ENCODE measurements around the gene MYOT. TPM values are rescaled to one million over a fixed set of nuclear protein-coding genes. Genes with fewer than 3 reads are reported as not detected.

The MYOT gene
- total and polyA plus RNA-seq, 2 donors (not counting 1 experiment from before 2014, with no cell fraction given): not detected

GRCh38 chr5:137858223-137858916 lies 9.3 kb upstream of the MYOT start:
- Histone ChIP-seq H3K4me2 (replicated peaks; ENCODE audit: low read depth, low read length, poor library complexity, severe bottlenecking) (peak overlapping the region; percentile 54), H3K9me3 (ENCODE audit: control extremely low read depth in 1 of 3, control insufficient read depth in 2 of 3, insufficient read depth in 1 of 3, low read length in 2 of 3) (no peaks in the 10 kb centered on the region), H3K27me3 (replicated peaks in 1 of 4; ENCODE audit: control extremely low read depth in 1 of 4, control insufficient read depth in 3 of 4, insufficient read depth in 4 of 4, low read length in 3 of 4) (no peaks in the 10 kb centered on the region), H3K79me2 (ENCODE audit: control insufficient read depth, insufficient read depth, low read length) (no peaks in the 10 kb centered on the region), H4K20me1 (ENCODE audit: control insufficient read depth, insufficient read depth, low read length, poor library complexity, severe bottlenecking) (no peaks in the 10 kb centered on the region), H2AFZ (ENCODE audit: insufficient read depth, low read depth, low read length, poor library complexity, severe bottlenecking) (peak overlapping the region; percentile 39), H3K4me1 (ENCODE audit: control insufficient read depth in 2 of 2, insufficient read depth in 2 of 2, low read length in 2 of 2) (peaks cover 18 to 20% of the 10 kb centered on the region in 2 donors), H3K36me3 (replicated peaks in 1 of 2; ENCODE audit: control extremely low read depth in 1 of 2, control insufficient read depth in 1 of 2, extremely low read depth in 1 of 2, insufficient read depth in 2 of 2, low read length in 1 of 2) (no peaks in the 10 kb centered on the region), H3K4me3 (ENCODE audit: control extremely low read depth in 1 of 5, extremely low read depth in 1 of 5, insufficient read depth in 1 of 5, low read depth in 2 of 5, low read length in 4 of 5) (peak overlapping the region in 2 of 5 experiments; percentile 2 to 45), H3K27ac (ENCODE audit: low read length in 2 of 2) (peak overlapping the region in 1 of 2 donors; percentile 55), H3K9ac (ENCODE audit: low read length) (peak overlapping the region; percentile 5)
- Mint-ChIP-seq H3K27ac (peak overlapping the region; percentile 70), H3K27me3 (no peaks in the 10 kb centered on the region), H3K4me1 (peaks cover 24% of the 10 kb centered on the region), H3K9me3 (ENCODE audit: insufficient read depth) (peaks cover 1% of the 10 kb centered on the region), H3K4me3 (peak overlapping the region; percentile 66)
- no CpG with 5 or more reads among the region's 3 CpGs for WGBS (ENCODE audit: insufficient coverage)
- CTCF ChIA-PET: interaction anchor here (1.0 kb wide), 1 partner anchor 78 kb away, joined by 3 read pairs; no protein-coding TSS in a partner anchor
- POLR2A ChIA-PET: no interaction called here
- ATAC-seq (ENCODE audit: low read depth): peak; percentile 70
- peak; percentile 55 for DNase-seq
- TF ChIP-seq EZH2 (IDR thresholded peaks at IDR 0.05; ENCODE audit: borderline replicate concordance, insufficient read depth, low read depth, low read length, poor library complexity, severe bottlenecking) (no peak), CTCF (IDR thresholded peaks at IDR 0.05) (no peak)
- intact Hi-C loops (cut with micrococcal nuclease): no loop called here

- no peaks in the 10 kb centered on the region for H3K79me2 ChIP-seq (ENCODE audit: control insufficient read depth, insufficient read depth, low read length)
- H3K4me1 Mint-ChIP-seq: peaks cover 24% of the 10 kb centered on the region
- H3K4me3 ChIP-seq (ENCODE audit: control extremely low read depth in 1 of 5, extremely low read depth in 1 of 5, insufficient read depth in 1 of 5, low read depth in 2 of 5, low read length in 4 of 5): no peak overlapping the region
- H3K9ac ChIP-seq (ENCODE audit: low read length): no peak overlapping the region
- ChIA-PET CTCF (no interaction called here), POLR2A (no interaction called here)
- intact Hi-C loops (cut with micrococcal nuclease): no loop called here
- no peak overlapping the region for H3K27ac Mint-ChIP-seq
- no peaks in the 10 kb centered on the region for H3K36me3 ChIP-seq (replicated peaks in 1 of 2; ENCODE audit: control extremely low read depth in 1 of 2, control insufficient read depth in 1 of 2, extremely low read depth in 1 of 2, insufficient read depth in 2 of 2, low read length in 1 of 2)
- H3K27me3 ChIP-seq (replicated peaks in 1 of 4; ENCODE audit: control extremely low read depth in 1 of 4, control insufficient read depth in 3 of 4, insufficient read depth in 4 of 4, low read length in 3 of 4): no peaks in the 10 kb centered on the region
- H2AFZ ChIP-seq (ENCODE audit: insufficient read depth, low read depth, low read length, poor library complexity, severe bottlenecking): peak overlapping the region; percentile 39
- no peaks in the 10 kb centered on the region for H3K9me3 Mint-ChIP-seq (ENCODE audit: insufficient read depth)
- ATAC-seq (ENCODE audit: low read depth) (no peak), DNase-seq (no peak)
- peak overlapping the region in 1 of 2 donors; percentile 23 for H3K27ac ChIP-seq (ENCODE audit: low read length in 2 of 2)
- peak overlapping the region; percentile 54 for H3K4me2 ChIP-seq (replicated peaks; ENCODE audit: low read depth, low read length, poor library complexity, severe bottlenecking)
- H3K9me3 ChIP-seq (ENCODE audit: control extremely low read depth in 1 of 3, control insufficient read depth in 2 of 3, insufficient read depth in 1 of 3, low read length in 2 of 3): no peaks in the 10 kb centered on the region
- TF ChIP-seq EZH2 (IDR thresholded peaks at IDR 0.05; ENCODE audit: borderline replicate concordance, insufficient read depth, low read depth, low read length, poor library complexity, severe bottlenecking): no peak
- no peak for TF ChIP-seq CTCF (IDR thresholded peaks at IDR 0.05)
- no peak overlapping the region for H3K4me3 Mint-ChIP-seq
- H3K27me3 Mint-ChIP-seq: no peaks in the 10 kb centered on the region
- WGBS (ENCODE audit: insufficient coverage): 100% methylated on average over 1 of the region's 5 CpGs
- H3K4me1 ChIP-seq (ENCODE audit: control insufficient read depth in 2 of 2, insufficient read depth in 2 of 2, low read length in 2 of 2): peaks cover 18 to 20% of the 10 kb centered on the region in 2 donors
- no peaks in the 10 kb centered on the region for H4K20me1 ChIP-seq (ENCODE audit: control insufficient read depth, insufficient read depth, low read length, poor library complexity, severe bottlenecking)
Observed at GRCh38 chr5:137858954-137859353, 8.7 kb upstream of the MYOT start.

Measured in B cell (primary cell).